ENCODE results near the gene LNX1. TPM values are rescaled to one million over a fixed set of nuclear protein-coding genes. Genes with fewer than 3 reads are reported as not detected.

Gene LNX1
- total and polyA plus RNA-seq, 2 experiments from 2014 or later: 6.7 to 9.4 TPM

- no peaks in the 10 kb centered on the region for H3K27me3 ChIP-seq (replicated peaks; ENCODE audit: insufficient read depth)
- no peaks in the 10 kb centered on the region for H3K36me3 ChIP-seq (ENCODE audit: low read depth)
- no peak overlapping the region for H3K27ac ChIP-seq
- no peak for TF ChIP-seq EZH2 (IDR thresholded peaks at IDR 0.05; ENCODE audit: insufficient read depth, poor library complexity, severe bottlenecking)
- TF ChIP-seq EZH2phosphoT487 (IDR thresholded peaks at IDR 0.05; ENCODE audit: insufficient read depth, low read depth): no peak
- no peaks in the 10 kb centered on the region for H3K9me3 ChIP-seq (ENCODE audit: low read depth)
- no peaks in the 10 kb centered on the region for H3K79me2 ChIP-seq (ENCODE audit: insufficient read depth)
- in situ Hi-C loops (cut with MboI): loop anchor here (25.0 kb wide), 1 partner anchor 650 kb away; the partner anchor contains the start of gene PDGFRA
- no peak overlapping the region for H3K9ac ChIP-seq
- DNase-seq: no peak
- H3K4me3 ChIP-seq: no peak overlapping the region
- peaks cover 16% of the 10 kb centered on the region for H3F3A ChIP-seq (ENCODE audit: insufficient read depth)
- no peaks in the 10 kb centered on the region for H4K20me1 ChIP-seq (ENCODE audit: insufficient read depth)
- no peak overlapping the region for H2AFZ ChIP-seq
- H3K4me1 ChIP-seq (ENCODE audit: insufficient read depth): peaks cover 18% of the 10 kb centered on the region
- no peak overlapping the region for H3K4me2 ChIP-seq (ENCODE audit: unreplicated experiment)
- H3K9me2 ChIP-seq (ENCODE audit: insufficient read depth): no peaks in the 10 kb centered on the region; the same call in 1 of the 2 replicates
- WGBS, 2 experiments (ENCODE audit: low coverage in 1 of 2, low lambda C conversion rate in 2 of 2, missing lambda C conversion rate in 2 of 2): 84 to 85% methylated on average over 2 of the region's 2 CpGs
Observed at GRCh38 chr4:53587135-53587534, 4.2 kb downstream of the LNX1 start.

- in situ Hi-C loops (cut with MboI): loop anchor here (25.0 kb wide), 1 partner anchor 651 kb away; the partner anchor contains the start of gene PDGFRA
- Histone ChIP-seq H3K79me2 (ENCODE audit: insufficient read depth) (no peaks in the 10 kb centered on the region), H3K9ac (no peak overlapping the region), H3K9me3 (ENCODE audit: low read depth) (no peaks in the 10 kb centered on the region), H3K4me2 (ENCODE audit: unreplicated experiment) (peak overlapping the region; percentile 42), H4K20me1 (ENCODE audit: insufficient read depth) (no peaks in the 10 kb centered on the region), H3K9me2 (ENCODE audit: insufficient read depth) (no peaks in the 10 kb centered on the region; the same call in 1 of the 2 replicates), H3F3A (ENCODE audit: insufficient read depth) (peaks cover 16% of the 10 kb centered on the region), H3K27ac (peak overlapping the region; percentile 52), H3K4me1 (ENCODE audit: insufficient read depth) (peaks cover 18% of the 10 kb centered on the region), H2AFZ (no peak overlapping the region), H3K27me3 (replicated peaks; ENCODE audit: insufficient read depth) (no peaks in the 10 kb centered on the region), H3K36me3 (ENCODE audit: low read depth) (no peaks in the 10 kb centered on the region), H3K4me3 (no peak overlapping the region)
- peak; percentile 97 for DNase-seq
- WGBS, 2 experiments (ENCODE audit: low coverage in 1 of 2, low lambda C conversion rate in 2 of 2, missing lambda C conversion rate in 2 of 2): 5 to 9% methylated on average over 6 of the region's 6 CpGs
- no peak for TF ChIP-seq EZH2phosphoT487 (IDR thresholded peaks at IDR 0.05; ENCODE audit: insufficient read depth, low read depth)
- no peak for TF ChIP-seq EZH2 (IDR thresholded peaks at IDR 0.05; ENCODE audit: insufficient read depth, poor library complexity, severe bottlenecking)
Observed at GRCh38 chr4:53586121-53586816, 5.0 kb downstream of the LNX1 start.

- no peak overlapping the region for H3K4me3 ChIP-seq
- TF ChIP-seq EZH2 (IDR thresholded peaks at IDR 0.05; ENCODE audit: insufficient read depth, poor library complexity, severe bottlenecking) (no peak), EZH2phosphoT487 (IDR thresholded peaks at IDR 0.05; ENCODE audit: insufficient read depth, low read depth) (no peak)
- H3K79me2 ChIP-seq (ENCODE audit: insufficient read depth): no peaks in the 10 kb centered on the region
- in situ Hi-C loops (cut with MboI): loop anchor here (25.0 kb wide), 1 partner anchor 653 kb away; the partner anchor contains the start of gene PDGFRA
- no peak overlapping the region for H3K27ac ChIP-seq
- H4K20me1 ChIP-seq (ENCODE audit: insufficient read depth): no peaks in the 10 kb centered on the region
- no peaks in the 10 kb centered on the region; the same call in 1 of the 2 replicates for H3K9me2 ChIP-seq (ENCODE audit: insufficient read depth)
- H2AFZ ChIP-seq: no peak overlapping the region
- no peak for DNase-seq
- H3K9me3 ChIP-seq (ENCODE audit: low read depth): no peaks in the 10 kb centered on the region
- H3K27me3 ChIP-seq (replicated peaks; ENCODE audit: insufficient read depth): no peaks in the 10 kb centered on the region
- H3K9ac ChIP-seq: no peak overlapping the region
- no peaks in the 10 kb centered on the region for H3K36me3 ChIP-seq (ENCODE audit: low read depth)
- H3F3A ChIP-seq (ENCODE audit: insufficient read depth): peaks cover 16% of the 10 kb centered on the region
- H3K4me2 ChIP-seq (ENCODE audit: unreplicated experiment): no peak overlapping the region
- WGBS, 2 experiments (ENCODE audit: low coverage in 1 of 2, low lambda C conversion rate in 2 of 2, missing lambda C conversion rate in 2 of 2): 91 to 92% methylated on average over 4 of the region's 4 CpGs
- H3K4me1 ChIP-seq (ENCODE audit: insufficient read depth): peaks cover 18% of the 10 kb centered on the region
Observed at GRCh38 chr4:53584658-53585057, 6.6 kb downstream of the LNX1 start.

GRCh38 chr4:53583513-53583912 is 7.8 kb downstream of the LNX1 start:
- H3K27me3 ChIP-seq (replicated peaks; ENCODE audit: insufficient read depth): no peaks in the 10 kb centered on the region

More at GRCh38 chr4:53583513-53583912, 7.8 kb downstream of the LNX1 start:
- Histone ChIP-seq H3K4me1 (ENCODE audit: insufficient read depth) (peaks cover 18% of the 10 kb centered on the region), H3K36me3 (ENCODE audit: low read depth) (no peaks in the 10 kb centered on the region), H3K4me2 (ENCODE audit: unreplicated experiment) (no peak overlapping the region), H3K9me2 (ENCODE audit: insufficient read depth) (no peaks in the 10 kb centered on the region; the same call in 1 of the 2 replicates), H3K9me3 (ENCODE audit: low read depth) (no peaks in the 10 kb centered on the region), H3K79me2 (ENCODE audit: insufficient read depth) (no peaks in the 10 kb centered on the region), H3F3A (ENCODE audit: insufficient read depth) (peaks cover 16% of the 10 kb centered on the region), H2AFZ (no peak overlapping the region), H4K20me1 (ENCODE audit: insufficient read depth) (no peaks in the 10 kb centered on the region), H3K4me3 (no peak overlapping the region), H3K27ac (no peak overlapping the region), H3K9ac (no peak overlapping the region)
- DNase-seq: no peak
- WGBS, 2 experiments (ENCODE audit: low coverage in 1 of 2, low lambda C conversion rate in 2 of 2, missing lambda C conversion rate in 2 of 2): 57 to 68% methylated on average over 3 of the region's 3 CpGs
- in situ Hi-C loops (cut with MboI): loop anchor here (25.0 kb wide), 1 partner anchor 654 kb away; the partner anchor contains the start of gene PDGFRA
- TF ChIP-seq EZH2phosphoT487 (IDR thresholded peaks at IDR 0.05; ENCODE audit: insufficient read depth, low read depth) (no peak), EZH2 (IDR thresholded peaks at IDR 0.05; ENCODE audit: insufficient read depth, poor library complexity, severe bottlenecking) (no peak)
